GM18508 (cell line): ENCODE data around the gene BDH1.

Experiments used
- ATAC-seq: cut with Tn5 transposase; IDR thresholded peaks from one replicate; pipeline ENCODE4 v1.9.1; 2021; ENCODE audit warnings: moderate number of reproducible peaks; ENCODE audit not compliant: insufficient read depth, unreplicated experiment

Gene BDH1

DNA sequence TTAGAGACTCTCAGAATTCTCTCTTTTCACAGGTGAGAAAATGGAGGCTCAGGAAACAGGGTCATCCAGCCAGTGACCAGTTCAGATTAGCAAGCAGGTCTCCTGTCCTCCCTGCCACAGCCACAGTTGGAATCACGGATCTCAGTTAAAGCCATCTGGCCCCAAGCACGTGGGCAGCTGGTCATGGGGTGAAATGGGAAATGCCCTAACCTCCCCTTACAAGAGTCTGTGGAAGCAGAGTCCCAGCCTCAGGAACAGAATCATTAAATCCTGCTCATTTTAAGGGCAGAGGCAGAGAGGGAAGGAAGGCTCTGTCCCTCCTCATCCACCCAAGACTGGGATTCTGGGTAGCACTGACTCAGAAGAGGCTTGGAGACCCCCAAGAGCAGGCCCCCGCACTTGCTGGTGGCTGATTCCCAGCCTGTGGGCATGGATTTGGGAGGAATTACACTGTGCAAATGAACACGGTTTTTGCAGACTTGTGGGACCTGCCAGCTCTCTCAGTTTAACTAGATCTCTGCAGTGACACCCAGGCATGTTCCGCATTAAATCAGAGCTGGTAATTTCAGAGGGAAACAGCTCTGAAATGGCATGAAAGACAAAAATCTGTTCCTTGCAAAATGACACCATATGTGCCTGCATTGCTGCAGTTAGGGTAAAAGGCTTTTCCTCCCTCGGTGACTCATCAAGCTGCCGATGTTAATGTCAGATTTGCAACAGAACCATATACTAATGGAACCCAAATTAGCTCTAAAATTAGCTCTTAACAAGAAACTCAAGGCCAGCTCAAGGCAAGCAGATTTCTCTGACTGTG lies 89.0 kb downstream of the BDH1 start:
- no peak for ATAC-seq

DNA sequence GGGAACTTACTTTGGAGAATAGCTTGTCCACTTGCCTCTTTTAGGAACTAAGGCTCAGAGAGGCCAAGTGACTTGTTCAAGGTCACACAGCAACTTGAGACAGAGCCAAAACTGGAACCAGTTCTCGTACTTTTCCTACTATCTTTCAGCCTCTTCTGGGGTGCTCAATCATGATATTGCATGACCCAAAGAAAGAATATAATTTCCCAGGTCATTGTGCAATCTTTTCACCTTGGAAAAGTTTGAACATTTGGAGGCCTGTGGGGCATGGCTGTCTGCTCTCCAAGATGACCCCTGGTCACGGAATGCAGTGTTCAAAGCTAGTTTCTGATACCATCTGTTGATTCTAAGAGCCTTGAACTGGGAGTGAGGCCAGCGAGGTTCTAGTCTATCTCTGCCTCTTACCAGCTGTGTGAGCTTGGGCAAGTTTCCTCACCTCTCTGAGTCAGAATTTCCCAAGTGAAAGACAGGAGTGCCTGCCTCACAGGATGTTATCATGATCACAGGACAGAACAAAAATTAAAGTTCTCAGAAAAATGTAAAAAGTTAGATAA lies 89.7 kb downstream of the BDH1 start:
- ATAC-seq: no peak

DNA sequence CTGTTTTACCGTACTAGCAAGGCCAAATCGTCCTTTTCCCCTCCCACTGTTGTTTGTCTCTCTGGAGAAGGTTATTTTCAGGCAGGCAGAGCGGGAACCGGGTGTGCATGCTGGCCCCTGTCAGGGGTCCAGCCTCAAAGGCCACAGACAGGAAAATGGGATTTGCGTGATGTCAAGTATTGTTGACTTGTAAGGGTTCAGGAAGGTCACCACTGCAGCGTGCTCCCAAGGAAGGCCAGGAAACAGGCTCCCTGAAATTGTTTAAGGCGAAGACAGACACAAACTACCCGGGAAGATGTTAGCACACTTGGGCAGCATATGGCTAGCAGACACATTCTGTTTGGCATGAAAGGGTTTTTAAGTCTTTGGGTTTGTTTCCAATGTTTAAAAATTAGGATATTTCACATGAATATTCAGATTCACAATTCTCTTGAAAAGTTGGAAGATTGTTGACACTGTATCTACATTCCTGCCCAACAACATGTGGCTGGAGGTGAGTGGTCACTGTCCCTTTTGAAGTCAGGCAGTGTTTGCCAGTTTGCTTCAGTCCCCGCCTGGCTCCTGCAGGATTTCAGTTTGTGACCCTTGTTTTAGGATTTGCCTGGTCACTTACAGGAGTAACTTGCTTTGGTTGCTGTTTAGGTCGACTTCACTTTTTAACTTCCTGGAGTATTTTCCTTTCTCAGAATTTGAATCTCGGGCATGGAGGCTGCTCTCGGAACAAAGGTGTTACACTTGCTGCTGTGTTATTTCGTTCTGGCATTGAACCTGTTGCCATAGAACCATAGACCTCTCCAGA lies 90.4 kb downstream of the BDH1 start:
- no peak for ATAC-seq

DNA sequence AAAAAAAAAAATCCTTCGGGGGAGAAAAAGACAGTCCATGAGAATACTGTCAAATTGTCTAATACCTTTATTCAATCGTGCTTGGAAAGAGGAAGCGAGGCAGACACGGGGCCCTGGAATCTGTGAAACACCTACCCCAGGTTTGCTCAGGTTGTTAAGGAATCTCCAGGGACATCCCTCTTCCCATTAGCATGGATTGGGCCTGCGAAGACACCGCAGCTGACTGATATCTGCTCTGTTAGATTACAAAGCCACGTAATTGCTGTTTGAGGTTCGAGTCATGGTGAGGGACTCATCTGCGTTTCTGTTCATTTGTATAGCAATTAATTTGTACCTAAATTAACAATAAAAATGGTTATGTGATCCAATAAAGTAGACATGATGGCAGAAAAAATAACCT lies 91.0 kb downstream of the BDH1 start:
- no peak for ATAC-seq

DNA sequence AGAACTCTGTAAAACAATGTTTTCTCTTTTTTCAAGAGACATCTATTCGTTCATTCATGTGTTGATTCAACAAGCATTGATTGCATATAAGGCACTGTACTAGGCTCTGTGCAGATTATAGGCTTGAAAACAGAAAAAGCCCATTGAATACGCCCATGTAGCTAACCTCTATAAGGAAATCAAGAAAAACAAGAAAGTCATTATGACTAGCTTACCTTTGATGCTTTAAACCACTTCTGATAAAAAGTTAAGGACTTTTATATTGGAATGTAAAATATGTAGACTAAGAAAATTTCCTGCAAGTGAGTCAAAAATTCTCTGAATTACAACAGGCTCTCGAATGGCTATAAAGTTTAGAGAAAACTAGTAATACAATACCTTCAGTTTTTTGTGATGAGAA lies 92.5 kb downstream of the BDH1 start:
- no peak for ATAC-seq

DNA sequence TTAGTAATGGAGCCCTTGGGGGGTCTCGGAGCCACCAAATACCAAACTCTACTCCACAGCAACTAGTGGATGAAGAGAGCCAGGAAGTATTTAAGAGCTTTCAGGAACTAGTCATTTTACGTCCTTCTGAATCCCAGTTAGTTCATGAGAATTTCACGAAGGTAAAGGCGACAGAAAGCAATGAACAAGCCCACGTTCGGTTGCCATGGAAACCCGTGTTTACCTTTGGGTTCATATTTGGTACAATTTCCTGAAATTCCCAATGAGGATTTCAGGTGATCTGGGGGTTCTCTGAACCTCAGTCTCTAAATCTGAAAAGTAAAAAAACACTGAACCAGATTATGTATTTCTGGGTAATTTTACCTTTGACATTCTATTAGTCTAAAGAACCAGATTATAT lies 93.0 kb downstream of the BDH1 start:
- no peak for ATAC-seq

DNA sequence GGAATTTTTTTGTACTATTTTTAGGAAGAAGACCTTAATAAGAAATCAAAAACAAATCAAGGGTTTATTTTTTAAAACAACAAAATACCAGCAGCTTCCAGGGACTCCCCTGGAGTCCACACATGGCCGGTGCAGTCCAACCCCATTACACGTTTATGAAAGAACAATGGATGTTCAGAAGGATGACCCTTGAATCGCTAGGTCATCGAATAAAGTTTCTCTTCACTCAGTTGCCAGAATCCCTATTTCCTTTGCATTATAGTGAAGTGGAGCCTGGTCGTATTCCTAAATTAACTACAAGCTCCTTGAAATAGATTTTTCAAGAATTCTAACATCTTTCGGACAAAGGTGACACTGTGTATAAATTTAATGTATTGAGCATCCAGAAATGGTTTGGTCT lies 95.1 kb downstream of the BDH1 start:
- ATAC-seq: no peak

DNA sequence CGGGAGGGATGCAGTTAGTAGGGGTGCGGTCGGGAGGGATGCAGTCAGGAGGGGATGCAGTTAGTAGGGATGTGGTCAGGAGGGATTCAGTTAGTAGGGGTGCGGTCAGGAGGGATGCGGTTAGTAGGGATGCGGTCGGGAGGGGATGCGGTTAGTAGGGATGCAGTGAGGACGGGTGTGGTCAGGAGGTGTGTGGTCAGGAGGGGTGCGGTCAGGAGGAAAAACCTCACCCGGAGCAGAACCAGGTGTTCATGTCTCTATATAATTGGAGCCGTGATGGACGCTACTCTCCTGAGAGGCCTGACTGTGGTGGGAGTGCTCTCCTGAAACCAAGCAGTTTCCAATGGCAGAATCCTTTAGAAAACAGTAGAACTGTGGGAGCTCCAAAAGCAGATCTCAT lies 95.8 kb downstream of the BDH1 start:
- ATAC-seq: no peak
